GM13977 (cell line): ENCODE measurements around the gene SLC8A1.

Experiments
- DNase-seq: peaks from one replicate; pipeline ENCODE4 v3.0.0; 2012; ENCODE audit warnings: low spot score
- CTCF ChIP-seq: IDR thresholded peaks from 2 replicates; pipeline ENCODE4 v1.5.1; 2012; ENCODE audit warnings: mild to moderate bottlenecking, control low read depth; ENCODE audit not compliant: insufficient read depth; ENCODE audit errors: extremely low read depth, missing control alignments
- in situ Hi-C: fragments of 300-500 bp; cut with MboI; formaldehyde crosslinking; loops from one replicate; pipeline ENCODE4 v1.12.0; 2022; ENCODE audit warnings: low sequenced_read_pairs, low pct_unique_long_range_greater_than_20kb, mixed read lengths, inconsistent platforms; ENCODE audit not compliant: unreplicated experiment

SLC8A1 gene

GRCh38 chr2:40324656-40325055 lies 127.2 kb downstream of the SLC8A1 start:
- TF ChIP-seq CTCF = no peak
- no peak for DNase-seq
- in situ Hi-C loops = no loop called here

- TF ChIP-seq CTCF = no peak
- DNase-seq = no peak
- in situ Hi-C loops = no loop called here
These were observed 130.1 kb downstream of the SLC8A1 start for GRCh38 chr2:40321822-40322221.

GRCh38 chr2:40321016-40321623 lies 130.8 kb downstream of the SLC8A1 start:
- in situ Hi-C loops = no loop called here
- TF ChIP-seq CTCF = no peak
- DNase-seq = no peak

- DNase-seq = no peak
- no peak for TF ChIP-seq CTCF
- in situ Hi-C loops = no loop called here
These were observed 133.0 kb downstream of the SLC8A1 start for GRCh38 chr2:40318921-40319320.

GRCh38 chr2:40317761-40318160 lies 134.1 kb downstream of the SLC8A1 start:
- in situ Hi-C loops = no loop called here
- DNase-seq = no peak
- no peak for TF ChIP-seq CTCF

- in situ Hi-C loops = no loop called here
- DNase-seq = no peak
- TF ChIP-seq CTCF = no peak
These were observed 134.8 kb downstream of the SLC8A1 start for GRCh38 chr2:40317046-40317445.

GRCh38 chr2:40316620-40317019 lies 135.3 kb downstream of the SLC8A1 start:
- no peak for TF ChIP-seq CTCF
- in situ Hi-C loops = no loop called here

More at GRCh38 chr2:40316620-40317019, 135.3 kb downstream of the SLC8A1 start:
- DNase-seq = no peak
